Activated CD4-positive, alpha-beta memory T cell treated with anti-CD3 and anti-CD28 coated beads, Interleukin-2, amount 10 ng/mL, durations not matched to agents 7 days and 5 days (primary cell): Measurements from ENCODE around the gene UTP4. TPM values are rescaled to one million over a fixed set of nuclear protein-coding genes. Genes with fewer than 3 reads are reported as not detected.

ENCODE experiments used
- CTCF ChIA-PET: fragments of 350-600 bp; sonication (Branson Sonifier 250); formaldehyde crosslinking; loops from one replicate; lab custom pipeline; 2021; ENCODE audit warnings: antibody characterized with exemption, inconsistent platforms; lab: Charles Lee
- POLR2A ChIA-PET: fragments of 350-600 bp; sonication (Branson Sonifier 250); formaldehyde crosslinking; loops from one replicate; lab custom pipeline; 2021; ENCODE audit warnings: antibody characterized with exemption; lab: Charles Lee
- DNase-seq: peaks from one replicate; pipeline ENCODE4 v3.0.0-alpha.2; 2020
- H3K27ac Mint-ChIP-seq: one replicate; pipeline ENCODE4 v1.8.0; 2021; ENCODE audit warnings: mild to moderate bottlenecking, mixed read lengths
- H3K27me3 Mint-ChIP-seq: one replicate; pipeline ENCODE4 v1.8.0; 2021; ENCODE audit warnings: mixed read lengths
- H3K36me3 Mint-ChIP-seq: one replicate; pipeline ENCODE4 v1.8.0; 2021; ENCODE audit warnings: low read depth, mixed read lengths
- H3K4me1 Mint-ChIP-seq: one replicate; pipeline ENCODE4 v1.8.0; 2021; ENCODE audit warnings: mixed read lengths
- H3K4me3 Mint-ChIP-seq: one replicate; pipeline ENCODE4 v1.8.0; 2021; ENCODE audit warnings: mild to moderate bottlenecking, mixed read lengths
- H3K9me3 Mint-ChIP-seq: one replicate; pipeline ENCODE4 v1.8.0; 2021; ENCODE audit warnings: mixed read lengths
- total RNA-seq, 2 experiments: library from RNA; stranded (reverse); gene quantifications; one replicate each; pipeline ENCODE4 v1.2.3, GENCODE V29; 2021

The UTP4 gene
- total RNA-seq, 2 experiments from 2014 or later, result 39.7 to 48.7 TPM

GRCh38 chr16:69112285-69113129 lies 19.9 kb upstream of the UTP4 start:
- H3K27me3 Mint-ChIP-seq, result peaks cover 9% of the 10 kb centered on the region
- H3K4me1 Mint-ChIP-seq, result peaks cover 3% of the 10 kb centered on the region
- no peaks in the 10 kb centered on the region for H3K9me3 Mint-ChIP-seq
- no peak overlapping the region for H3K4me3 Mint-ChIP-seq
- peak; percentile 46 for DNase-seq
- H3K27ac Mint-ChIP-seq, result no peak overlapping the region
- POLR2A ChIA-PET, result interaction anchor here (1.7 kb wide), 1 partner anchor 21 kb away, joined by 4 read pairs; no protein-coding TSS in a partner anchor
- H3K36me3 Mint-ChIP-seq, result peaks cover 3% of the 10 kb centered on the region
- CTCF ChIA-PET, result interaction anchor here (0.6 to 2.3 kb wide), 13 partner anchors 10 to 522 kb away, joined by 3 to 41 read pairs (median 3); partner anchors contain the start of genes CHTF8, SNTB2 and UTP4

- Mint-ChIP-seq H3K36me3 (peaks cover 10% of the 10 kb centered on the region), H3K4me3 (no peak overlapping the region), H3K4me1 (peaks cover 3% of the 10 kb centered on the region), H3K9me3 (no peaks in the 10 kb centered on the region), H3K27me3 (peaks cover 4% of the 10 kb centered on the region), H3K27ac (no peak overlapping the region)
- DNase-seq, result no peak
- ChIA-PET CTCF (interaction anchor here (0.7 to 2.3 kb wide), 12 partner anchors 9 to 523 kb away, joined by 3 to 41 read pairs (median 4); partner anchors contain the start of genes CHTF8, SNTB2 and UTP4), POLR2A (interaction anchor here (1.7 kb wide), 1 partner anchor 22 kb away, joined by 4 read pairs; no protein-coding TSS in a partner anchor)
Observed at GRCh38 chr16:69113216-69113615, 19.2 kb upstream of the UTP4 start.

- POLR2A ChIA-PET, result interaction anchor here (1.7 kb wide), 1 partner anchor 23 kb away, joined by 4 read pairs; no protein-coding TSS in a partner anchor
- no peaks in the 10 kb centered on the region for H3K9me3 Mint-ChIP-seq
- H3K27me3 Mint-ChIP-seq, result no peaks in the 10 kb centered on the region
- CTCF ChIA-PET, result interaction anchor here (1.8 to 2.3 kb wide), 3 partner anchors 8 to 15 kb away, joined by 5 to 41 read pairs (median 8); no protein-coding TSS in a partner anchor
- no peak overlapping the region for H3K4me3 Mint-ChIP-seq
- no peak overlapping the region for H3K27ac Mint-ChIP-seq
- H3K36me3 Mint-ChIP-seq, result peaks cover 21% of the 10 kb centered on the region
- no peak for DNase-seq
- H3K4me1 Mint-ChIP-seq, result peaks cover 3% of the 10 kb centered on the region
Observed at GRCh38 chr16:69114346-69114975, 18.0 kb upstream of the UTP4 start.

- peaks cover 21% of the 10 kb centered on the region for H3K36me3 Mint-ChIP-seq
- no peak overlapping the region for H3K27ac Mint-ChIP-seq
- no peak overlapping the region for H3K4me3 Mint-ChIP-seq
- CTCF ChIA-PET, result no interaction called here
- H3K4me1 Mint-ChIP-seq, result peaks cover 3% of the 10 kb centered on the region
- no peak for DNase-seq
- no peaks in the 10 kb centered on the region for H3K27me3 Mint-ChIP-seq
- no peaks in the 10 kb centered on the region for H3K9me3 Mint-ChIP-seq
- POLR2A ChIA-PET, result no interaction called here
Observed at GRCh38 chr16:69114976-69115355, 17.5 kb upstream of the UTP4 start.

GRCh38 chr16:69115361-69115760 lies 17.1 kb upstream of the UTP4 start:
- POLR2A ChIA-PET, result no interaction called here
- no peak overlapping the region for H3K4me3 Mint-ChIP-seq
- peaks cover 3% of the 10 kb centered on the region for H3K4me1 Mint-ChIP-seq
- no peaks in the 10 kb centered on the region for H3K27me3 Mint-ChIP-seq
- H3K36me3 Mint-ChIP-seq, result peaks cover 22% of the 10 kb centered on the region
- CTCF ChIA-PET, result interaction anchor here (1.1 kb wide), 1 partner anchor 9 kb away, joined by 3 read pairs; no protein-coding TSS in a partner anchor
- H3K9me3 Mint-ChIP-seq, result no peaks in the 10 kb centered on the region
- H3K27ac Mint-ChIP-seq, result no peak overlapping the region
- no peak for DNase-seq

GRCh38 chr16:69115837-69116236 lies 16.6 kb upstream of the UTP4 start:
- Mint-ChIP-seq H3K4me1 (peaks cover 3% of the 10 kb centered on the region), H3K9me3 (no peaks in the 10 kb centered on the region), H3K4me3 (no peak overlapping the region), H3K27ac (no peak overlapping the region), H3K36me3 (peaks cover 27% of the 10 kb centered on the region), H3K27me3 (no peaks in the 10 kb centered on the region)
- POLR2A ChIA-PET, result no interaction called here
- CTCF ChIA-PET, result interaction anchor here (1.1 kb wide), 1 partner anchor 9 kb away, joined by 3 read pairs; no protein-coding TSS in a partner anchor
- no peak for DNase-seq

GRCh38 chr16:69116256-69116875 lies 16.1 kb upstream of the UTP4 start:
- Mint-ChIP-seq H3K4me1 (peaks cover 3% of the 10 kb centered on the region), H3K4me3 (no peak overlapping the region), H3K27ac (no peak overlapping the region), H3K9me3 (no peaks in the 10 kb centered on the region), H3K36me3 (peaks cover 32% of the 10 kb centered on the region), H3K27me3 (no peaks in the 10 kb centered on the region)
- ChIA-PET POLR2A (no interaction called here), CTCF (interaction anchor here (1.1 kb wide), 1 partner anchor 8 kb away, joined by 3 read pairs; no protein-coding TSS in a partner anchor)
- DNase-seq, result no peak

- Mint-ChIP-seq H3K9me3 (no peaks in the 10 kb centered on the region), H3K4me3 (no peak overlapping the region), H3K4me1 (peaks cover 3% of the 10 kb centered on the region), H3K27me3 (no peaks in the 10 kb centered on the region), H3K36me3 (peaks cover 34% of the 10 kb centered on the region), H3K27ac (no peak overlapping the region)
- no peak for DNase-seq
- ChIA-PET CTCF (interaction anchor here (1.0 kb wide), 1 partner anchor 13 kb away, joined by 3 read pairs; no protein-coding TSS in a partner anchor), POLR2A (no interaction called here)
Observed at GRCh38 chr16:69116906-69117305, 15.5 kb upstream of the UTP4 start.

GRCh38 chr16:69118468-69118867 lies 14.0 kb upstream of the UTP4 start:
- no peaks in the 10 kb centered on the region for H3K27me3 Mint-ChIP-seq
- ChIA-PET CTCF (no interaction called here), POLR2A (no interaction called here)
- H3K27ac Mint-ChIP-seq, result no peak overlapping the region
- peaks cover 34% of the 10 kb centered on the region for H3K36me3 Mint-ChIP-seq
- no peak for DNase-seq
- H3K9me3 Mint-ChIP-seq, result no peaks in the 10 kb centered on the region
- no peaks in the 10 kb centered on the region for H3K4me1 Mint-ChIP-seq
- H3K4me3 Mint-ChIP-seq, result no peak overlapping the region

GRCh38 chr16:69118994-69119393 lies 13.5 kb upstream of the UTP4 start:
- Mint-ChIP-seq H3K36me3 (peaks cover 34% of the 10 kb centered on the region), H3K27me3 (no peaks in the 10 kb centered on the region)
- POLR2A ChIA-PET, result interaction anchor here (1.0 kb wide), 1 partner anchor 10 kb away, joined by 4 read pairs; no protein-coding TSS in a partner anchor

GRCh38 chr16:69119536-69119935 lies 12.9 kb upstream of the UTP4 start:
- peaks cover 4% of the 10 kb centered on the region for H3K4me1 Mint-ChIP-seq
- DNase-seq, result no peak
- POLR2A ChIA-PET, result interaction anchor here (0.9 to 1.0 kb wide), 2 partner anchors 11 kb away, joined by 3 to 4 read pairs; no protein-coding TSS in a partner anchor
- no peaks in the 10 kb centered on the region for H3K27me3 Mint-ChIP-seq
- H3K4me3 Mint-ChIP-seq, result no peak overlapping the region
- no peaks in the 10 kb centered on the region for H3K9me3 Mint-ChIP-seq
- H3K36me3 Mint-ChIP-seq, result peaks cover 36% of the 10 kb centered on the region
- CTCF ChIA-PET, result no interaction called here
- no peak overlapping the region for H3K27ac Mint-ChIP-seq

More at GRCh38 chr16:69118994-69119393, 13.5 kb upstream of the UTP4 start:
- no peak for DNase-seq
- no peaks in the 10 kb centered on the region for H3K9me3 Mint-ChIP-seq
- CTCF ChIA-PET, result no interaction called here
- H3K4me1 Mint-ChIP-seq, result peaks cover 2% of the 10 kb centered on the region
- no peak overlapping the region for H3K4me3 Mint-ChIP-seq
- no peak overlapping the region for H3K27ac Mint-ChIP-seq

- ChIA-PET CTCF (interaction anchor here (1.3 to 4.6 kb wide), 2 partner anchors 7 to 273 kb away, joined by 4 to 41 read pairs; no protein-coding TSS in a partner anchor), POLR2A (interaction anchor here (0.9 kb wide), 1 partner anchor 10 kb away, joined by 3 read pairs; no protein-coding TSS in a partner anchor)
- H3K9me3 Mint-ChIP-seq, result no peaks in the 10 kb centered on the region
- peaks cover 33% of the 10 kb centered on the region for H3K36me3 Mint-ChIP-seq
- H3K27ac Mint-ChIP-seq, result no peak overlapping the region
- H3K4me1 Mint-ChIP-seq, result peaks cover 4% of the 10 kb centered on the region
- H3K27me3 Mint-ChIP-seq, result no peaks in the 10 kb centered on the region
- H3K4me3 Mint-ChIP-seq, result no peak overlapping the region
- DNase-seq, result no peak
Observed at GRCh38 chr16:69120096-69120664, 12.3 kb upstream of the UTP4 start.
